ENCODE data around the gene PTX4. TPM values are rescaled to one million over a fixed set of nuclear protein-coding genes. Genes with fewer than 3 reads are reported as not detected.

The PTX4 gene
- polyA plus RNA-seq, 5 donors: 0.15 to 0.18 TPM; not detected in 3

GRCh38 chr16:1524366-1524765, 35.6 kb upstream of the PTX4 start:
- no peak for DNase-seq

DNA sequence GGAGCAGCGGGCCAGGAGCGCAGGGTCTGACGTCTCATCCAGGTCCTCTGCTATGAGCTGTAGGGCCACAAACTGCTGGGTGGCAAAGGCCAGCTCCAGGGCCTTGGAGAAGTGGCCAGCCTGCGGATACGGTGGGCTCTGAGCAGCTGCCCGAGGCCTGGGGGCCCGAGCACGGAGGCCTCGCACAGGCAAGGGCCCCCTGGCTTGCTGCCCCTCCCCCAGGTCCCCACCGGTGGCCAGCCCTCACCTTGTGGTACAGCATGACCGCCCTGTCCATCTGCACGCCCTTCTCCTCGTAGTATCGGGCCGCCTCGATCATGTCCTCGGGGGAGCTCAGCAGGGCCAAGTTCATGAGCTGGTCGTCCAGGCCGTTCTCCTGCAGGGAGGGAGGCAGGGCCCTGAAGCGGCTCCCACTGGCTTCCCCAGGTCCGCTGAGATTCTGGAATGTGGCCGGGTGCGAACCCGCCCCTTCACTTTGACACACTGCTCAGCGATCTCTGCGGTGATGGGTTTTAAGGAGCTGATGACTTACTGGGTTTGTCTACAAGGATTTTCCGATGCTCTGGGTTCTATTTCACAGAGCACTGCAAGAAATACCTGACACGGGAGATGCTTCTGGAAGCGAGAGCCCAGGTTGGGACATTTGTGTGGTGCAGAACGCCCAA, 35.0 kb upstream of the PTX4 start:
- no peak for DNase-seq

DNA sequence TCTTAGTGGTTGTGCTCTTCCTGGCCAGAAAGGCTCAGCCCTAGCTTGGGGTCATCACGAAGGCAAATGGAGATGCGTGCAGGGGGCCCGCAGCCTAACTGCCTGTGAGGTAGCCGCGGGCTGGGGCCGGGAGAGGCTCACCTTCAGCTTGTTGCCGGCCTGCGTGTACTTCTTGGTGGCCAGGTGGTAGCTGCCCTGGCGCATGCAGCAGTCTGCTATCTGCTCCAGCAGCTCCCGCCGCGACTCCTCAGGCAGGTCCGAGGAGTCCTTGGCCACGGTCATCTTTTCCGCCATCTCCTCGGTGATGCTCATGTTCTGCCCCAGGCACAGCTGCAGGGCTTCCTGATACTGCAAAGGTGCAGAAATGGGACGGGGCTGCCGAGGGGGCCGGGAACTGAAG, 31.7 kb upstream of the PTX4 start:
- DNase-seq: no peak

DNA sequence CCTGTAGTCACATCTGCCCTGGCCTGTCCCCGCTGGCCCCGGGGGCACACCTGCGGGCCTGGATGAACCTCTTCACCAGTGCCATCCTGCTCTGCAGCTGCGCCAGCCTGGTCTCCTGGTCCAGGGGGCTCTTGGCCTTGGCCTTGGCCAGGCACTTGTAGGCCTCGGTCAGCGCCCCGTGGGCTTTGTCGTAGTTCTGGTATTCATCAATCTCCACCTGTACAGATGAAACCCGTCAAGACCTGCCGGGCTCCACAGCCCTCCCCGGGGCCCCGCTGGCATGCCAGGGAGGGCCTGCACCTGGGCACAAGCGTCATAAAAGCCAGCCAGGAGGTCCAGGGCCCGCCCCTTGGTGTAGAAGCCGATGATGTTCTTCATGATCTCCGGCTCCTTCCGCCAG, 31.1 kb upstream of the PTX4 start:
- DNase-seq: no peak

DNA sequence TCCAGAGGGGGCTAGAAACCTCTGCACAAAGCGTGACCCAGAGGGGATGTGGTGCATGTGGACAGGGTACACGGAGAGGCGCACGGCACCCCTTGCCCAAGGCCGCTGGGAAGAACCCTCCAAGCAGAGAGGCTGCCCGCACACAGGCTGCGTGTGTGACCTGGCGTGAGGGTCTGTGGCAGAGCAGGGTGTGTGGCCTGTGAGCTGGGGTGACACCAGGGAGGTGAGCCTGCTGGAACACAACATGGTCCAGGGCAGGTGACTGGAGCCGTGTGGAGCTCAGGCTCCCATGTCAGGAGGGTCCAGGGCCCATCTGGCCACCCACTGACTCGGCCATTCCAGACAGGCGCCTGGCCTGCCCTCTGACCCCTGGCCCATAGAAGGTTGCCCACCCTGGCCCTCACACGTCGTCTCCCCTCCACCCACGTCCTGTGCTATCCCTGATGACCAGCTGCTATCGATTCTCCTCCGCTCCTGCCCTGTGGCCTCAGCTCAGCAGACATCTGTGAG, 29.9 kb upstream of the PTX4 start:
- no peak for DNase-seq

DNA sequence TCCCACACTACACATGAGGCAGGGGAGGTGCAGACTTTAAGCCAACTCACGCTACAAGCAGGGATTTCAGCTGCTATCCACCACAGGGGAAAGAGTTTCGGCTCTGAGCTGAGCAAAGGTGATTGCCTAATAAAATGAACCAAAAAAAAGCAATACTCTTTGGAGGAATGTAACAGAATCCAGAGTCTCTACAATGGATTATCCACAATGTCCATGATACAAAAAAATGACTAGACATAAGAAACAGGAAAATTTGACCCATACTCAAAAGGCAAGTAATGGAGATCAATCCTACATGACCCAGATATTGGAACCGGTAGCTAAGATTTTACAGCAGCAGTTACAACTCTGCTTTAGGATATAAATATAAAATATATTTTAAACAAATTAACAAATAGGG, 25.8 kb upstream of the PTX4 start:
- no peak for DNase-seq

- DNase-seq: no peak
These were observed 24.0 kb upstream of the PTX4 start for GRCh38 chr16:1512774-1513173.

DNA sequence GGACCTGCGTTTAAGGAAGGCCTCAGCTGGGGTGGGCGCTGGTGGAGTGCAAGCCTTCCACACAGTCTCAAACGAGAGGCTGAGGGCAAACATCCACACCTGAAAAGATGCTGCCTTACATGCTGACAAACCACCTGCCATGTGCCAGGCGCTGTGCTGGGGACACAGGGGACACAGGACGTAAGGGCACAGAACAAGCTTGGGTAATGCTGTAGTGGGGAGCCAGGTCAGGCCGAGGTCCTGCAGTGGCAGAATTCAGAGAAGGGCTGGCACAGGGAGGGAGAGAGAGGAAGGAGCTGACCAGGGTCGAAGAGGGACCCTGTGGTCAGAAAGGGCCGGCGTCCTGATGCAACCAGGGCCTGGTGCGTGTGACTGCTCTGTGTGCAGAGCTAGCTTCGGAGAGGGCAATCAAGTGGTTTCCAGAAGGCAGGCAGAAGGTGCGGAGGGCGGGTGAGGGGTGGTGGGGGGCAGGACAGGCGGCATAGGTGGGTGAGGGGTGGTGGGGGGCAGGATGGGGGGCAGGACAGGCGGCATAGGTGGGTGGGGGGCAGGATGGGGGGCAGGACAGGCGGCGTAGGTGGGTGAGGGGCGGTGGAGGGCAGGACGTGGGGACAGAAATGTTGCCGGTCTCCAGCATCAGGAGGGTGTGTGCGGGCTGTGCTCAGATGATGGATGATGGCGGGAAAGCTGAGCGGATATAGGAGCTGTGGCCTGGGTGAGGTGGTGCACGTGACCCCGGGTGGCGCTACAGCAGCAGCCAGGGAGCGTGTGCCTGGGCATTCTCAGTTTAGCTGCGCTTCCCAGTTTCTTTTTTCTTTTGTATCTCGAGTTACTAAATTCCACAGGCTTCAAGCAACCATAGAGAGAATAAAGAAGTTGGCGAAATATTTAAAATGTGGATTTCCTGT, 23.2 kb upstream of the PTX4 start:
- DNase-seq: no peak

DNA sequence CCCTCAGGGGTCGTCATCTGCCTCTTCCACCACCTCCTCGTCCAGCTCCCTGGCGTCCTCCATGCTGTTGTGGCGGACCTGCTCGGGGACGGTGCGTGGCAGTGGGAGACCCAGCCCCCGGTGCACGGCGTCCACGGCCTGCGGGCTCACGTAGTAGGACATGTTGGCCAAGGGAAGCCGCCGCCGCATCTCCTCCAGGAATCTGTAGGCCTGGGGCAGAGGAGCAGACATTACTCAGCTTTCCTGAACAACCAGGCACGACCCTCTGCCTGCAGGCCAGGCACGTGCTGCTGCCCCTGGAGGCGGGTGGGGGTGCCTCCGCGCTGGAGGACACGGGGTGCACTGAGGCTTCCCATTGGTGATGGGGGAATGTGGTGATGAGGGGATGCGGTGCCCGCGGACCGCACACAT, 22.2 kb upstream of the PTX4 start:
- no peak for DNase-seq

DNA sequence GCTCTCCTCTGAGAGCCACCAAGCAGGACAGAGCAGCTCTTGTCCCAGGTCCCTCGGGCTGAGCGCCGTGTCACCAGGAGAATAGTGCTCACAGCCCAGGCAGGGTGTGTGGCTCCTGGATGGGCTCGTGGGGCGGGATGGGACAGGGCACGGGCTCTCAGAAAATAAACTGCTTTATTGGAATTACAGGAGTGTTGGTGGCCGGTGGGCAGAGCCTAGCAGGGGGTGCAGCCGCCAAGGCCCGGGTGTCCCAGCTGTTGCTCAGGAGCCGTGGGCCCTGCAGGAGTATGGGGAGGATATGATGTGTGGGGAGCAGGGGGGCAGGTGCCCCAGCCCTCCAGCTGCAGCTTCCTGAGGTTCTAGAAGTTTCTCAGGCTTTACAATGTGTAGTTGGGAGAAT, 21.5 kb upstream of the PTX4 start:
- DNase-seq: no peak

DNA sequence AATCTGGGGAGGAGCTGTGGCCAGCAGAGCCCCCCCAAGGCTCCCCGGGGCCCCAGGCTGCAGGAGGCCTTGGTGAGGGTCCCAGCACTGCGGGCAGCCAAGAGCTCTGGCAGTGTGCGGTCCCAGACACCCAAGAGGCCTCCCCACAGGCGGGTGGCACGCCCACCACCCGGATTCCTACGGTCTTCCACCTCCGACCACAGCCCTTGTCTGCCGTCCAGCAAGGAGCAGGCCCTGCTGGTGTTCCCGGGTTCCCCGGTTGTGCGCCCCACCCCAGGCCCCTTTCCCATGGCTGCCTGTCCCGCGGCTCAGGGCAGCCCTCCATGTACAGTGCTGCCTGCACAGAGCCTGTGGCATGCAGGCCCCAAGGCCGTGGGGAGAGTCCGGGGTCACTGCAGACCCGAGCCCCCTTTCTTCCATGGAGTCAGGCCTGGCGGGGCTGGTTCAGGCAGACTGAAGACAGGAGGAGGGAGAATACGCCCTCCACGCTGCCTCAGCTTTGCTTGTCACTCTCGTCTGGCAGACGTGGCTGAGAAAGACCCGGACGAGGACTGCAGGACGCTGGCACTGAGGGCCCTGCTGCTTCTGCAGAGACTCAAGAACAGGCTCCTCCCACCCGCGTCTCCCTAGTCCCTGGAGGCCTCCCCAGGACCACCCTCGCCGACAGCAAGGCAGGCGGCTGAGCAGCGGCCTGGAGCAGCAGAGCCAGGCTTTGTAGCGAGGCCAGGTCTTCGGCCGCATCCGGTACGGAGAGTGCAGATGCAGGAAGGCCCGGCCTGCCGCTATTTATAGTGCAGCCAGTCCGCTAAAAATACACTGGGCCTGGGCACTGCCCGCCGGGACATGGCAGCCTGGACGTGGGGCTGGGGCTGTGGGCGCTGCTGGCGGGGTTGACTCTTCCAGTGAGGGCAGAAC, 20.8 kb upstream of the PTX4 start:
- no peak for DNase-seq

GRCh38 chr16:1508494-1509187, 19.9 kb upstream of the PTX4 start:
- DNase-seq: no peak

DNA sequence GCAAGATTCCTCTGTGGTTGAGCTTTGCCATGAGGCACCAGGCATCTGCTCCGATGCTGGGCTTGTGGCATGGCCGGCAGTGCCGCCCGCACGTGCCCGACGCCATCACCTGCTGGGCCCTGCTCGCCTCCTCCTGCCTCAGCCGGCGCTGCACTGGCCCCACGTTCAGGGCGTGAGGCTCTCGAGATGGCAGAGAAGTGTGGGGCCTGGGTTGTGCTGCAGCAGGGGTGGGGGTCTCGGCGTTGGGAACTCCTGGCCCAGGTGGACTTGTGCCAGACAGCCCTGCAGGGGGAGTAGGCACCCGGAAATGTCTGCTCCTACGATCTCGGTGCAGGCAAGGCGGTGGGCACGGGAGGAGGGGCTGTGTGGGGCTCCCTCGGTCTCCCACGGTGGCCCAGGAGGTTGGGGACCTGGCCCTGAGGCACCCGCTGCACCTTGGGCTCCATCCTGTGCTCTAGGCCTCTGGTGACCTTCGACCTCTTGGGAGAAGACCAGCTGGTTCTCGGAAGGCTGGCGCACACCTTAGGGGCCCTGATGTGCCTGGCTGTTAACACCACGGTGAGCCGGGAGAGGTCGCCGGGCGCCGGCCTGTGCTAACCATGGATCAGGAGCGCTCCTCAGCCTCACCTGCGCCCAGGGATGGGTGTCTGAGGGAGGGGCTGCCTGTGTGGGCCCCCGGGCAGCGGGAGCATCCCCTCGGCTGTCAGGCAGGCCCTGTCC, 17.9 kb upstream of the PTX4 start:
- DNase-seq: no peak

GRCh38 chr16:1505912-1506311, 17.2 kb upstream of the PTX4 start:
- no peak for DNase-seq

GRCh38 chr16:1505073-1505844, 16.5 kb upstream of the PTX4 start:
- no peak for DNase-seq

GRCh38 chr16:1503110-1503955, 14.6 kb upstream of the PTX4 start:
- DNase-seq: no peak

DNA sequence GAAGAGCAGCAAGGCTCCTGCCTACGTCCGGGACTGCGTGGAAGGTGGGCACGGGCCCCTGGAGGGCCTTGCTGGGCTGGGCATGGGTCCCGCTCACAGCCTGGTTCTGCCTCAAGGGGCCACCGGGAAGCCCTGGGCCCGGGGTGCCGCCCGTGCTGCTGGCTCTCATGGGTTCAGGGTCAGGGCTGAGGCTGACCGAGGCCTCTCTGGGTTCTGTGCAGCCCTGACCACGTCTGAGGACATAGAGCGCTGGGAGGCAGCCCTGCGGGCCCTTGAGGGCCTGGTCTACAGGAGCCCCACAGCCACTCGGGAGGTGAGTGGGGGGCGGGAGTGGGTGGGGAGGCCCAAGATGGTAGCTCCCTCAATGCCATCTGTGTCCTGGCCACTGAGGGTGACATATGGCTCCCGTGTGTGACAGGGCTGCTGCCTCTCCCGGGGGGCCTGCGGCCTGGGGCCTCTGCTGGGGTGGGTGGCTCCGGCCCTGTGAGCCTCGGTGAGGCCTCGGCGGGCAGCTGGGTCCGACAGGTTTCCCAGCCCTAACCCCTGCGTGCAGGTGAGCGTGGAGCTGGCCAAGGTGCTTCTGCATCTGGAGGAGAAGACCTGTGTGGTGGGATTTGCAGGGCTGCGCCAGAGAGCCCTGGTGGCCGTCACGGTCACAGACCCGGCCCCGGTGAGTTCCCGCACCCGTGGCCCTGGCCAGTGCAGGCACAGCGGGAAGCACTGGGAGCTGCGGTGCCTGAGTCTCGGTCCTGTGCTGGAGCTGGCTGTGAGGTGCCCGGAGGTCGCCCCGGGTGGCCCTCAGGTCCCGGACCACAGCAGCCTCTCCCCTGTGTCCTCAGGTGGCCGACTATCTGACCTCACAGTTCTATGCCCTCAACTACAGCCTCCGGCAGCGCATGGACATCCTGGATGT, 13.6 kb upstream of the PTX4 start:
- no peak for DNase-seq

DNA sequence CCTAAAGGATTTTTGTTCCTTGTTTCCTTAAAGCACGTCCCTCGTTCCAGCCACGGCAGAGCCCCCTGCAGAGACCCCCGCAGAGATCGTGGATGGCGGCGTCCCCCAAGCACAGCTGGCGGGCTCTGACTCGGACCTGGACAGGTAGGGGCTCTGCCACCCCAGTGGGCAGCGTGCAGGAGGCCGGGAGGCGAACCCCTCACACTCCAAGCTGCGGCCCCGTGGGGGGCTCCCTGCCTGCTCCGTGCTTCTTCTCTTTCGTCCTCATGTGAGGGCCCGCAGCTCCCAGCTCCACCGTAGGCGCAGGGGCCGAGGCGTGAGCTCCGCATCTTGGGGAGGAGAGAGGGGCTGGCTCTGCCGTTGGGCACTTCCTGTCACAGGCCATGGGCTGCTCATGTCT, 12.9 kb upstream of the PTX4 start:
- no peak for DNase-seq
